VCaP (cell line): ENCODE results near the gene RGR.

Source experiments
- H3K27ac ChIP-seq: fragments of 450-650 bp; 2 replicates; pipeline ENCODE4 v1.5.1; 2017
- CTCF ChIP-seq: fragments of 450-650 bp; conservative IDR thresholded peaks from 2 replicates; pipeline ENCODE4 v1.5.1; 2017; ENCODE audit warnings: mild to moderate bottlenecking, moderate library complexity

RGR gene

GRCh38 chr10:84291384-84291783, 46.5 kb downstream of the RGR start:
- TF ChIP-seq CTCF, result no peak
- H3K27ac ChIP-seq, result no peak overlapping the region

GRCh38 chr10:84292502-84292901, 47.6 kb downstream of the RGR start:
- H3K27ac ChIP-seq, result no peak overlapping the region
- no peak for TF ChIP-seq CTCF

GRCh38 chr10:84293171-84293570, 48.3 kb downstream of the RGR start:
- no peak for TF ChIP-seq CTCF
- H3K27ac ChIP-seq, result no peak overlapping the region

GRCh38 chr10:84293574-84294016, 48.7 kb downstream of the RGR start:
- no peak overlapping the region for H3K27ac ChIP-seq
- TF ChIP-seq CTCF, result no peak

- no peak for TF ChIP-seq CTCF
- no peak overlapping the region for H3K27ac ChIP-seq
Measured at GRCh38 chr10:84294766-84295447, 50.1 kb downstream of the RGR start.

- H3K27ac ChIP-seq, result peak overlapping the region; percentile 13; the same call in 1 of the 2 replicates
- TF ChIP-seq CTCF, result no peak
Measured at GRCh38 chr10:84296091-84296981, 51.5 kb downstream of the RGR start.

- H3K27ac ChIP-seq, result no peak overlapping the region
- TF ChIP-seq CTCF, result no peak
Measured at GRCh38 chr10:84298057-84298456, 53.2 kb downstream of the RGR start.
